GM23338 (cell line): ENCODE data around the gene MAP7D1. TPM values are rescaled to one million over a fixed set of nuclear protein-coding genes. Genes with fewer than 3 reads are reported as not detected.

Experiments
- ATAC-seq: fragments of 200-7000 bp; cut with Tn5 transposase; 3 replicates; pipeline ENCODE4 v1.9.1; 2020
- DNase-seq: peaks from one replicate; pipeline ENCODE4 v3.0.0-alpha.2; 2015; ENCODE audit warnings: low spot score
- H2AFZ ChIP-seq: fragments of 200-600 bp; sonication (generic); 2 replicates; pipeline ENCODE4 v1.8.0; 2016; ENCODE audit warnings: antibody characterized with exemption, mild to moderate bottlenecking, moderate library complexity
- H3F3A ChIP-seq: fragments of 200-600 bp; sonication (generic); replicated peaks from 2 replicates; pipeline ENCODE4 v1.8.0; 2017; ENCODE audit warnings: antibody characterized with exemption, mixed run types, low read depth
- H3K27ac ChIP-seq: fragments of 200-600 bp; sonication (generic); 2 replicates; pipeline ENCODE4 v1.6.1; 2016; ENCODE audit warnings: low read depth
- H3K27me3 ChIP-seq: fragments of 200-600 bp; sonication (generic); 2 replicates; pipeline ENCODE4 v1.8.0; 2016; ENCODE audit warnings: mild to moderate bottlenecking, mixed run types, moderate library complexity; ENCODE audit not compliant: insufficient read depth
- H3K36me3 ChIP-seq: fragments of 200-600 bp; sonication (generic); 2 replicates; pipeline ENCODE4 v1.8.0; 2016; ENCODE audit warnings: mild to moderate bottlenecking; ENCODE audit not compliant: insufficient read depth
- H3K4me1 ChIP-seq: fragments of 200-600 bp; sonication (generic); 2 replicates; pipeline ENCODE4 v1.8.0; 2016; ENCODE audit warnings: mild to moderate bottlenecking, moderate library complexity; ENCODE audit not compliant: insufficient read depth
- H3K4me2 ChIP-seq: fragments of 200-600 bp; sonication (generic); 2 replicates; pipeline ENCODE4 v1.7.1; 2017; ENCODE audit warnings: mixed run types
- H3K4me3 ChIP-seq: fragments of 200-600 bp; sonication (generic); 2 replicates; pipeline ENCODE4 v1.6.1; 2016; ENCODE audit warnings: mixed run types
- H3K79me2 ChIP-seq: fragments of 200-600 bp; sonication (generic); replicated peaks from 2 replicates; pipeline ENCODE4 v1.8.0; 2017; ENCODE audit warnings: mild to moderate bottlenecking; ENCODE audit not compliant: insufficient read depth
- H3K9me2 ChIP-seq: fragments of 200-600 bp; sonication (generic); 2 replicates; pipeline ENCODE4 v1.8.0; 2017; ENCODE audit not compliant: insufficient read depth
- H4K20me1 ChIP-seq: fragments of 200-600 bp; sonication (generic); replicated peaks from 2 replicates; pipeline ENCODE4 v1.8.0; 2017; ENCODE audit warnings: mild to moderate bottlenecking; ENCODE audit not compliant: insufficient read depth
- H3K27ac Mint-ChIP-seq: 2 replicates; pipeline ENCODE4 v1.8.0; 2020; ENCODE audit warnings: inconsistent platforms, mild to moderate bottlenecking, moderate library complexity, mixed read lengths
- H3K27me3 Mint-ChIP-seq: 3 replicates; pipeline ENCODE4 v1.8.0; 2022; ENCODE audit warnings: low read depth, mild to moderate bottlenecking, moderate library complexity, mixed read lengths, inconsistent platforms; ENCODE audit not compliant: insufficient read depth, poor library complexity
- H3K36me3 Mint-ChIP-seq: 3 replicates; pipeline ENCODE4 v1.8.0; 2021; ENCODE audit warnings: low read depth, mild to moderate bottlenecking, inconsistent platforms, moderate library complexity, mixed read lengths
- H3K4me1 Mint-ChIP-seq: 3 replicates; pipeline ENCODE4 v1.8.0; 2020; ENCODE audit warnings: mild to moderate bottlenecking, inconsistent platforms, mixed read lengths
- H3K4me3 Mint-ChIP-seq: 3 replicates; pipeline ENCODE4 v1.8.0; 2021; ENCODE audit warnings: moderate library complexity, mild to moderate bottlenecking, inconsistent platforms, mixed read lengths
- H3K9me3 Mint-ChIP-seq: 3 replicates; pipeline ENCODE4 v1.8.0; 2020; ENCODE audit warnings: moderate library complexity, mild to moderate bottlenecking, inconsistent platforms, mixed read lengths
- CREB1 ChIP-seq: fragments of 250-450 bp; sonication (Bioruptor Pico); IDR thresholded peaks from 2 replicates; pipeline ENCODE4 v1.5.0; 2020; ENCODE audit warnings: low read depth, mild to moderate bottlenecking, moderate library complexity
- ETS1 ChIP-seq: IDR thresholded peaks from 2 replicates; pipeline ENCODE4 v1.6.1; 2016; ENCODE audit warnings: antibody characterized with exemption
- EZH2 ChIP-seq: fragments of 200-600 bp; sonication (generic); IDR thresholded peaks from one replicate; pipeline ENCODE4 v1.8.0; 2017; ENCODE audit warnings: antibody characterized with exemption, mild to moderate bottlenecking, low read depth; ENCODE audit not compliant: unreplicated experiment
- EZH2phosphoT487 ChIP-seq: fragments of 200-600 bp; sonication (generic); IDR thresholded peaks from one replicate; pipeline ENCODE4 v1.8.1; 2018; ENCODE audit warnings: antibody characterized with exemption; ENCODE audit not compliant: unreplicated experiment
- JUNB ChIP-seq: IDR thresholded peaks from one replicate; pipeline ENCODE4 v1.6.1; 2016; ENCODE audit warnings: antibody characterized with exemption; ENCODE audit not compliant: unreplicated experiment
- NANOG ChIP-seq: IDR thresholded peaks from 2 replicates; pipeline ENCODE4 v1.6.1; 2016; ENCODE audit warnings: antibody characterized with exemption, borderline replicate concordance
- STAT1 ChIP-seq: IDR thresholded peaks from one replicate; pipeline ENCODE4 v1.6.1; 2016; ENCODE audit warnings: antibody characterized with exemption; ENCODE audit not compliant: unreplicated experiment
- ZNF114 ChIP-seq: fragments of 250-450 bp; sonication (Bioruptor Pico); IDR thresholded peaks from 2 replicates; pipeline ENCODE4 v1.5.0; 2020; ENCODE audit warnings: mild to moderate bottlenecking, moderate library complexity
- ZNF331 ChIP-seq: fragments of 250-450 bp; sonication (Bioruptor Pico); IDR thresholded peaks from 2 replicates; pipeline ENCODE4 v1.5.0; 2020; ENCODE audit warnings: low read depth, mild to moderate bottlenecking, moderate library complexity
- ZNF462 ChIP-seq: fragments of 250-450 bp; sonication (Bioruptor Pico); IDR thresholded peaks from 2 replicates; pipeline ENCODE4 v1.5.0; 2020; ENCODE audit warnings: mild to moderate bottlenecking, moderate library complexity
- polyA plus RNA-seq: library from polyadenylated mRNA; unstranded; fragments of >200 nt; fragmentation: Nextera tagmentation; extraction: Ambion mirVana; gene quantifications from 2 replicates; pipeline ENCODE4 v1.2.1, GENCODE V29; 2016
- total RNA-seq: library from RNA; depleted of rRNA; stranded (reverse); fragments of >200 nt; shearing (Covaris generic); gene quantifications from 2 replicates; pipeline ENCODE4 v1.2.3, GENCODE V29; 2014
- TF ChIP-seq, protein P1 (sequence below), 2 experiments: fragments of 200-600 bp in 1 of 2; sonication (generic) in 1 of 2; conservative IDR thresholded peaks; 2 replicates each; pipeline versions ENCODE4 v1.5.1 to v1.6.1; 2016 to 2017; ENCODE audit warnings: antibody characterized with exemption in 2 of 2, low read depth in 2 of 2, mild to moderate bottlenecking in 2 of 2, moderate library complexity in 1 of 2

Gene MAP7D1
- total and polyA plus RNA-seq, 2 experiments from 2014 or later, result 13.8 to 59.8 TPM

DNA sequence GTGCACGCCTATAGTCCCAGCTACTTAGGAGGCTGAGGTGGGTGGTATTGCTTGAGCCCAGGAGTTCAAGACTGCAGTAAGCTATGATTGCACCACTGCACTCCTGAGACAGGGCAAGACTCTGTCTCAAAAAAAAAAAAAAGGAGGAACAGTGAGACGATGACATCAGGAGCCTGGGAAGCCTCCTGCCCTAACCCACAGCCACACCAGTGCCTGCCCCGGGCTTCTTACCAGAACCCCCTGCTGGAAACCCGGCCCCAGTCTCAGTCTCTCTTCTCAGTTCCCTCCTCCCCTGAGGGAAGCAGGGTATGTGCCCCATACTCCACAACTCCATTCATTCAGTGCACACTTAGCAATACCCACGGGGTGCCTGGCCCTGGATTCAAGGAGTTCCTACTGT, 40.0 kb upstream of the MAP7D1 start:
- Histone ChIP-seq H2AFZ (no peak overlapping the region), H3K4me2 (no peak overlapping the region), H3K4me3 (no peak overlapping the region), H3K36me3 (no peaks in the 10 kb centered on the region), H3K27ac (no peak overlapping the region), H3F3A (no peaks in the 10 kb centered on the region), H3K4me1 (no peaks in the 10 kb centered on the region), H3K9me2 (no peaks in the 10 kb centered on the region), H4K20me1 (no peaks in the 10 kb centered on the region), H3K27me3 (no peaks in the 10 kb centered on the region), H3K79me2 (no peaks in the 10 kb centered on the region)
- Mint-ChIP-seq H3K27me3 (peaks cover 4% of the 10 kb centered on the region), H3K36me3 (no peaks in the 10 kb centered on the region; the same call in 2 of the 3 replicates), H3K4me1 (peaks cover 6% of the 10 kb centered on the region), H3K27ac (no peak overlapping the region), H3K9me3 (no peaks in the 10 kb centered on the region), H3K4me3 (no peak overlapping the region)
- no peak for TF ChIP-seq ZNF114 (CRISPR knock-in tag)
- TF ChIP-seq EZH2phosphoT487, result no peak
- TF ChIP-seq ETS1, result no peak
- TF ChIP-seq CREB1 (CRISPR knock-in tag), result no peak
- no peak for TF ChIP-seq JUNB
- TF ChIP-seq ZNF331 (CRISPR knock-in tag), result no peak
- TF ChIP-seq ZNF462 (CRISPR knock-in tag), result no peak
- TF ChIP-seq, protein P1, sequence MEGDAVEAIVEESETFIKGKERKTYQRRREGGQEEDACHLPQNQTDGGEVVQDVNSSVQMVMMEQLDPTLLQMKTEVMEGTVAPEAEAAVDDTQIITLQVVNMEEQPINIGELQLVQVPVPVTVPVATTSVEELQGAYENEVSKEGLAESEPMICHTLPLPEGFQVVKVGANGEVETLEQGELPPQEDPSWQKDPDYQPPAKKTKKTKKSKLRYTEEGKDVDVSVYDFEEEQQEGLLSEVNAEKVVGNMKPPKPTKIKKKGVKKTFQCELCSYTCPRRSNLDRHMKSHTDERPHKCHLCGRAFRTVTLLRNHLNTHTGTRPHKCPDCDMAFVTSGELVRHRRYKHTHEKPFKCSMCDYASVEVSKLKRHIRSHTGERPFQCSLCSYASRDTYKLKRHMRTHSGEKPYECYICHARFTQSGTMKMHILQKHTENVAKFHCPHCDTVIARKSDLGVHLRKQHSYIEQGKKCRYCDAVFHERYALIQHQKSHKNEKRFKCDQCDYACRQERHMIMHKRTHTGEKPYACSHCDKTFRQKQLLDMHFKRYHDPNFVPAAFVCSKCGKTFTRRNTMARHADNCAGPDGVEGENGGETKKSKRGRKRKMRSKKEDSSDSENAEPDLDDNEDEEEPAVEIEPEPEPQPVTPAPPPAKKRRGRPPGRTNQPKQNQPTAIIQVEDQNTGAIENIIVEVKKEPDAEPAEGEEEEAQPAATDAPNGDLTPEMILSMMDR (conservative IDR thresholded peaks at IDR 0.05; ENCODE audit: low read depth in 2 of 2), result no peak
- no peak for TF ChIP-seq EZH2
- no peak for TF ChIP-seq NANOG
- TF ChIP-seq STAT1, result no peak
- DNase-seq (no peak), ATAC-seq (no peak)
